Measurements from ENCODE around the gene LBHD1.
"Not testable (repeated sequence)": the region's sequence is repeated elsewhere in the genome, so short reads cannot be mapped to it uniquely, and the experiment has no call there.

The LBHD1 gene

DNA sequence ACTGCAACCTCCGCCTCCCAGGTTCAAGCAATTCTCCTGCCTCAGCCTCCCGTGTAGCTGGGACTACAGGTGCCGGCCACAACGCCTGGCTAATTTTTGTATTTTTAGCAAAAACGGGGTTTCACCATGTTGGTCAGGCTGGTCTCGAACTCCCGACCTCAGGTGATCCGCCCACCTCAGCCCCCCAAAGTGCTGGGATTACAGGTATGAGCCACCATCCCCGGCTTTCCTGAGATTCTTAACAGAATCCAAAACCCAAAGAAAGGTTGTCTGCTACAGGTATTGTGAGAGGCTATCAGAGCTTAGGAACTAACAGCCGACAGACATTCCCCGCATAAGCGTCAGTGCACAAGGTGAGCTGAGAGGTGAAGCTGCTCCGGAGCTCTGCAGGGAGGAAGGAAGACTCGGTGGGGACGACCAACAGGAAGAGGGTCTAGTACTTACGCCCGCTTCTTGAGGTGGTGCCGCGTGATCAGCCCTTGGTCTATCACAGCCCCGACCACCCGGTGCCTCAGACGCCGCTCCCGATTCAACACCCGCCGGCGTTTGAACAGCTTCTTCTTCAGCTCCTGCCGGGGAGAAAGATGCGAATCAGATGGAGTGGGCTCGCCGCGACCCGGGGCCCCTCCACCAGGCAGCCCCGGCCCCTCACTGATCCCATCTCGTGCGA, 7.5 kb downstream of the LBHD1 start:
- TF ChIP-seq Cebpa-rat (IDR thresholded peaks at IDR 0.05): no peak
- Histone ChIP-seq H3K4me2 (peak overlapping the region; percentile 57 to 100 (median 77)), H3K9me3 (replicated peaks in 1 of 11) (no peaks in the 10 kb centered on the region), H3K4me1 (peaks cover 30 to 56% (median 53%) of the 10 kb centered on the region in 10 experiments), H4K20me1 (peaks cover 0 to 46% (median 27%) of the 10 kb centered on the region in 11 experiments; a peak in 19 of 22 replicates), H3K27ac (peak overlapping the region; percentile 63 to 94 (median 87)), H3K4me3 (peak overlapping the region; percentile 68 to 94 (median 83)), H3K27me3 (no peaks in the 10 kb centered on the region), H3K36me3 (peaks cover 26 to 66% (median 54%) of the 10 kb centered on the region in 11 experiments), H3K9ac (peak overlapping the region; percentile 83 to 98 (median 90))

DNA sequence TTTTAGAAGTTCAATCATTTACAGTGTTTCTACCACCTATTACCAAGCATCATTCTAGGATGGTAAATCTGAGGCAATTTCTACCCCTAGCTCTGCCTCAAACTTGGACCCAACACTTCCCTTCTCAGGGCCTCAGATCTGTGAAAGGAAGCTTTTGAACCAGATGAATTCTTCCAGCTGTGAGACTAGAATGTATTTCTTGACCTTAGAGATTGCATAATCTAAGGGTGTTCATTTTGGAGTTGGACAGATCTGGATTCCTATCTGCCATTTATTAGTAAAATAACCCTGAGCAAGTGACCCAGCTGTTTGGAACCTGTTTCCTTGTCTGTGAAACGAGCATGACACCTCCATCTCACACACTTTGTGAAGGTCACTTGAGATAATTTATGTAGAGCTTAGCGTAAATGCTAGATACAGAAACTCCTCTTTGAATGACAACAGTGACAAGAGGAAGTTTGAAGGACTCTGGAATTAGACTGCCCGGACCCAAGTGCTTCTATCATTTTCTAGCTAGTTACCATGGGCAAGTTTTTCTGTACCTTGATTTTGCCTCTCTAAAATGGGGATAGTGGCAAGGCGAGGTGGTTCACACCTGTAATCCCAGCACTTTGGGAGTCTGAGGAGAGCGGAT, 15.2 kb downstream of the LBHD1 start:
- Histone ChIP-seq H3K9me3 (replicated peaks in 1 of 11) (no peaks in the 10 kb centered on the region), H3K9ac (no peak overlapping the region), H3K36me3 (peaks cover 0 to 17% (median 15%) of the 10 kb centered on the region in 11 experiments; a peak in 18 of 22 replicates), H3K27me3 (no peaks in the 10 kb centered on the region), H3K4me3 (no peak overlapping the region), H4K20me1 (peaks cover 0 to 8% (median 0%) of the 10 kb centered on the region in 11 experiments; a peak in 3 of 22 replicates), H3K27ac (no peak overlapping the region), H3K4me1 (peaks cover 6 to 14% (median 13%) of the 10 kb centered on the region in 10 experiments), H3K4me2 (no peak overlapping the region)
- 0 out of 22 replicates have a peak, but pooled peaks of 1 of the 11 experiments have one; percentile 15 for TF ChIP-seq Cebpa-rat (IDR thresholded peaks at IDR 0.05)

DNA sequence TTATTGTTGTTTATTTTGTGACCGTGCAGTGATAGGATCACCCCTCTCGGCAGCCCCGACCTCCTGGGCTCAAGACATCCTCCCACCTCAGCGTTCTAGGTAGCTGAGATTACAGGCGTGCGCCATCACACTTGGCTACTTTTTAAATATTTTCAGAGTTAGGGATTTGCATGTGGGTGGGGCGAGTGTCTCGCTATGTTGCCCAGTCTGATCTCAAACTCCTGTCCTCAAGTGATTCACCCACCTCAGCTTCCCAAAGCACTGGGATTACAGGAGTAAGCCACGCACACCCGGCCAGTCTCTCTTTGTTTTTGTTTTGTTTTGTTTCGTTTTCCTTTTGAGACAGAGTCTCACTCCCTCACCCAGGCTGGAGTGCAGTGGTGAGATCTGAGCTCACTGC, 17.8 kb downstream of the LBHD1 start:
- Histone ChIP-seq H3K4me2 (peak overlapping the region in 10 of 11 experiments; percentile 51 to 98 (median 92); a peak in 15 of 22 replicates), H3K36me3 (peaks cover 6 to 24% (median 14%) of the 10 kb centered on the region in 11 experiments), H3K9me3 (replicated peaks in 1 of 11) (no peaks in the 10 kb centered on the region), H3K4me1 (peaks cover 23 to 30% (median 26%) of the 10 kb centered on the region in 10 experiments), H3K4me3 (no peak overlapping the region), H3K27me3 (no peaks in the 10 kb centered on the region), H3K9ac (peak overlapping the region in 5 of 11 experiments; percentile 0 to 97 (median 31); a peak in 3 of 22 replicates), H3K27ac (peak overlapping the region in 8 of 11 experiments; percentile 17 to 93 (median 86); a peak in 12 of 22 replicates), H4K20me1 (peaks cover 0 to 19% (median 6%) of the 10 kb centered on the region in 11 experiments; a peak in 7 of 22 replicates)
- TF ChIP-seq Cebpa-rat (IDR thresholded peaks at IDR 0.05): no peak

DNA sequence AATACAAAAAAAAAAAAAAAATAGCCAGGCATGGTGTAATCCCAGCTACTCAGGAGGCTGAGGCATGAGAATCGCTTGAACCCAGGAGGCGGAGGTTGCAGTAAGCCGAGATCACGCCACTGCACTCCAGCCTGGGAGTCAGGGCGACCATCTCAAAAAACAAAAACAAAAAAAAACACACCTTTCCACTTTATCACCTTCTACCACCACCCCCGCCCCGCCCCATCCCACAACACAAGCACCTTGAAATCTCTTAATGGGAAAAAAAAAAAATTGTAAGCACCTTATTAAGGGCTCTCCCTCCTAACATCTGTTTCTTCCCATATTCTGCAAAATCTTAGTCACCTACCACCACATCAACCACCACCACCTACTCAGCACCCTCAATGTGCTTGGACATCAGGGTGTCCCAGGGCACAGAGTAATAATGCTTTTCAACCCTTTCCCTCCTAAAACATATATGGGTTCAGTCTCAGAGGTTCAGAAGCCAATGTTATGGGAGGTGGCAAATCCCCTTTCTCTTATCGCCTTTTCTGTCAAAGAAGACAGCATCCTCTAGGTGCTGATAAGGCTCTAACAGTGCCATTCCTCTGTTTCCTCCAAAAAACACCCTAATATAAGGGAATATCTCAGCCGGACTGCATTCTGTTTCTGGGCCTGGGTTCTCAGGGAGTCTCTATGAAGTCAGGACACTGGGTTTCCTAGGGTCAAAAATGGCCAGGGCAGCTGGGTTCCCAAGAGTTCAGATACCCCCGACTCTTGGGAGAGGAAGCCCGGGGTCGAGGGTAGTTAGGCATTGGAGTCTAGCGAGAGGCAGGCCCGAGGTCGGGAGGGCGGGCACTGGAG, 19.7 kb downstream of the LBHD1 start:
- peak overlapping the region; percentile 92 to 99 (median 96) for H3K9ac ChIP-seq
- H3K9me3 ChIP-seq (replicated peaks in 1 of 11): no peaks in the 10 kb centered on the region
- H3K36me3 ChIP-seq: peaks cover 25 to 43% (median 33%) of the 10 kb centered on the region in 11 experiments
- H3K4me1 ChIP-seq: peaks cover 29 to 45% (median 38%) of the 10 kb centered on the region in 10 experiments
- peak overlapping the region; percentile 85 to 98 (median 93) for H3K4me2 ChIP-seq
- H3K27ac ChIP-seq: peak overlapping the region; percentile 81 to 96 (median 92)
- peaks cover 0 to 37% (median 22%) of the 10 kb centered on the region in 11 experiments; a peak in 18 of 22 replicates for H4K20me1 ChIP-seq
- H3K4me3 ChIP-seq: peak overlapping the region; percentile 72 to 97 (median 91)
- TF ChIP-seq Cebpa-rat (IDR thresholded peaks at IDR 0.05): no peak
- no peaks in the 10 kb centered on the region for H3K27me3 ChIP-seq

DNA sequence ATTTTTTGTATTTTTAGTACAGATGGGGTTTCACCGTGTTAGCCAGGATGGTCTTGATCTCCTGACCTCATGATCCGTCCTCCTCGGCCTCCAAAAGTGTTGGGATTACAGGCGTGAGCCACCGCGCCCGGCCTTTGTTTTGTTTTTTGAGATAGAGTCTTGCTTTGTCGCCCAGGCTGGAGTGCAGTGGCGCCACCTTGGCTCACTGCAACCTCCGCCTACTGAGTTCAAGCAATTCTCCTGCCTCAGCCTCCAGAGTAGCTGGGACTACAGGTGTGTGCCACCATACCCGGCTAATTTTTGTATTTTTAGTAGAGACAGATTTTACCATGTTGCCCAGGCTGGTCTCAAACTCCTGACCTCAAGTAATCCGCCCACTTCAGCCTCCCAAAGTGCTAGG, 21.8 kb downstream of the LBHD1 start:
- not testable (repeated sequence) for H3K4me3 ChIP-seq; H3K4me2 ChIP-seq; H3K27me3 ChIP-seq; H3K27ac ChIP-seq; H3K9me3 ChIP-seq (replicated peaks in 1 of 11)
- Histone ChIP-seq H3K9ac (0 out of 22 replicates have a peak overlapping the region, but pooled peaks of 4 of the 11 experiments have one; percentile 4 to 92 (median 31)), H3K4me1 (peaks cover 41 to 56% (median 49%) of the 10 kb centered on the region in 10 experiments), H4K20me1 (peaks cover 5 to 49% (median 30%) of the 10 kb centered on the region in 11 experiments; a peak in 18 of 22 replicates), H3K36me3 (peaks cover 26 to 48% (median 35%) of the 10 kb centered on the region in 11 experiments)

DNA sequence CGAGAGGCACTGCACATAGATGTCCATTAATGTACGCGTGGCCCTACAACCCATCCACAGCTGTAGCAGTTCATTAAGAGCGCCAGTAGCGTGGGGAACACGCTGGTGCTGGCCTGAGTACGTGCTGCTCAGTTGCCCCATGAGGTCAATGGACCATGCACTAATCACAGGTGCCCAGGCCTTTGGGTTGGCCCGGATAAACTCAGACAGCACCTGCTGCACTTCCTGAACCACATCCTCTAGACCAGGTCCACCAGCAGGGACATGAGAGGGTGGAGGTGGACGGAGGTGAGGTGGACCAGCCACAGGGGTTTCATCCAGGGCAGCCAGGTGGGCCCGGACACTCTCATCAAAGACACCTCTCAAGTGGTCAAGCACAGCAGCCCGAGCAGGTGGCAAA, 22.6 kb downstream of the LBHD1 start:
- peaks cover 47 to 62% (median 54%) of the 10 kb centered on the region in 10 experiments for H3K4me1 ChIP-seq
- no peaks in the 10 kb centered on the region for H3K9me3 ChIP-seq (replicated peaks in 1 of 11)
- H3K36me3 ChIP-seq: peaks cover 28 to 55% (median 41%) of the 10 kb centered on the region in 11 experiments
- H3K27ac ChIP-seq: no peak overlapping the region; a peak in 1 of 22 replicates
- H3K27me3 ChIP-seq: no peaks in the 10 kb centered on the region
- peaks cover 8 to 57% (median 35%) of the 10 kb centered on the region in 11 experiments; a peak in 19 of 22 replicates for H4K20me1 ChIP-seq
- peak overlapping the region in 5 of 11 experiments; percentile 2 to 51 (median 27); a peak in 4 of 22 replicates for H3K9ac ChIP-seq
- TF ChIP-seq Cebpa-rat (IDR thresholded peaks at IDR 0.05): no peak
- H3K4me3 ChIP-seq: no peak overlapping the region
- no peak overlapping the region for H3K4me2 ChIP-seq

DNA sequence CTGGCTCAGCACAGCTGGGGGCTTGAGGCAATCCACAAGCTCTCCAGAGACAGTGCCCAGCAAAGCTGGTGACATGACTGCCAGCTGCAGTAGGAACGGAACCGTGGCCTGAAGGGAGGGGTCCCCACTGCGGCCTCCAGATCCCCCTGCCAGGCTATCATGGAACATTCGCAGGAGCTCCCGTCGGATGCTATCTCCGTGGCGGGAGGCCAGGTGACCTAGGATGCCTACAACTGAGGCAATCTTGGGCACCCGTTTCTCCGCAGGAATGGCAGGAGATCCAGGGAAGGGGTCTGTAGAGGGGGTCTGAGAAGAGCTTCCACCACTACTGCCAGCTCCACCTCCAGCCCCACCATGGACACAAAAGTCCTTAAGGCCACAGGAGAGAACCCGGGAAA, 23.1 kb downstream of the LBHD1 start:
- Histone ChIP-seq H3K9me3 (replicated peaks in 1 of 11) (no peaks in the 10 kb centered on the region), H4K20me1 (peaks cover 11 to 62% (median 38%) of the 10 kb centered on the region in 11 experiments; a peak in 19 of 22 replicates), H3K36me3 (peaks cover 34 to 60% (median 46%) of the 10 kb centered on the region in 11 experiments), H3K27ac (peak overlapping the region in 1 of 11 experiments; percentile 7; a peak in 1 of 22 replicates), H3K4me2 (no peak overlapping the region), H3K9ac (peak overlapping the region in 7 of 11 experiments; percentile 2 to 51 (median 39); a peak in 7 of 22 replicates), H3K4me1 (peaks cover 44 to 61% (median 52%) of the 10 kb centered on the region in 10 experiments), H3K27me3 (no peaks in the 10 kb centered on the region), H3K4me3 (no peak overlapping the region)
- TF ChIP-seq Cebpa-rat (IDR thresholded peaks at IDR 0.05): no peak
